ENCODE data around the gene VDR. TPM values are rescaled to one million over a fixed set of nuclear protein-coding genes. Genes with fewer than 3 reads are reported as not detected.

The VDR gene
- total RNA-seq, 6 experiments from 2014 or later: 8.4 to 14.8 (median 10.1) TPM

GRCh38 chr12:47896633-47897032 lies 8.2 kb downstream of the VDR start:
- Mint-ChIP-seq H3K4me1 (ENCODE audit: low read depth) (peaks cover 29% of the 10 kb centered on the region), H3K27me3 (ENCODE audit: insufficient read depth) (no peaks in the 10 kb centered on the region; the same call in 1 of the 2 replicates), H3K9me3 (no peaks in the 10 kb centered on the region), H3K4me3 (no peak overlapping the region), H3K36me3 (ENCODE audit: low read depth) (no peaks in the 10 kb centered on the region; the same call in 1 of the 2 replicates), H3K27ac (no peak overlapping the region)
- DNase-seq: no peak
- TF ChIP-seq CTCF (IDR thresholded peaks at IDR 0.05): no peak

GRCh38 chr12:47896022-47896421 lies 8.8 kb downstream of the VDR start:
- peaks cover 23% of the 10 kb centered on the region for H3K4me1 Mint-ChIP-seq (ENCODE audit: low read depth)
- TF ChIP-seq CTCF (IDR thresholded peaks at IDR 0.05): no peak
- H3K27me3 Mint-ChIP-seq (ENCODE audit: insufficient read depth): no peaks in the 10 kb centered on the region; the same call in 1 of the 2 replicates
- H3K4me3 Mint-ChIP-seq: no peak overlapping the region
- H3K27ac Mint-ChIP-seq: no peak overlapping the region
- no peaks in the 10 kb centered on the region for H3K9me3 Mint-ChIP-seq
- DNase-seq: no peak
- no peaks in the 10 kb centered on the region; the same call in 1 of the 2 replicates for H3K36me3 Mint-ChIP-seq (ENCODE audit: low read depth)

GRCh38 chr12:47894652-47895051 lies 10.1 kb downstream of the VDR start:
- Mint-ChIP-seq H3K4me3 (no peak overlapping the region), H3K9me3 (no peaks in the 10 kb centered on the region), H3K27ac (no peak overlapping the region), H3K27me3 (ENCODE audit: insufficient read depth) (no peaks in the 10 kb centered on the region; the same call in 1 of the 2 replicates), H3K36me3 (ENCODE audit: low read depth) (no peaks in the 10 kb centered on the region; the same call in 1 of the 2 replicates), H3K4me1 (ENCODE audit: low read depth) (peaks cover 18% of the 10 kb centered on the region)
- TF ChIP-seq CTCF (IDR thresholded peaks at IDR 0.05): no peak
- DNase-seq: no peak

- H3K4me3 Mint-ChIP-seq: no peak overlapping the region
- no peaks in the 10 kb centered on the region; the same call in 1 of the 2 replicates for H3K27me3 Mint-ChIP-seq (ENCODE audit: insufficient read depth)
- H3K36me3 Mint-ChIP-seq (ENCODE audit: low read depth): no peaks in the 10 kb centered on the region; the same call in 1 of the 2 replicates
- no peak overlapping the region for H3K27ac Mint-ChIP-seq
- DNase-seq: no peak
- peaks cover 18% of the 10 kb centered on the region for H3K4me1 Mint-ChIP-seq (ENCODE audit: low read depth)
- TF ChIP-seq CTCF (IDR thresholded peaks at IDR 0.05): no peak
- no peaks in the 10 kb centered on the region for H3K9me3 Mint-ChIP-seq
These were observed 10.7 kb downstream of the VDR start for GRCh38 chr12:47894068-47894467.

- no peak overlapping the region for H3K4me3 Mint-ChIP-seq
- no peak for DNase-seq
- H3K36me3 Mint-ChIP-seq (ENCODE audit: low read depth): no peaks in the 10 kb centered on the region; the same call in 1 of the 2 replicates
- H3K4me1 Mint-ChIP-seq (ENCODE audit: low read depth): peaks cover 18% of the 10 kb centered on the region
- H3K27ac Mint-ChIP-seq: no peak overlapping the region
- no peaks in the 10 kb centered on the region; the same call in 1 of the 2 replicates for H3K27me3 Mint-ChIP-seq (ENCODE audit: insufficient read depth)
- no peak for TF ChIP-seq CTCF (IDR thresholded peaks at IDR 0.05)
- H3K9me3 Mint-ChIP-seq: no peaks in the 10 kb centered on the region
These were observed 12.0 kb downstream of the VDR start for GRCh38 chr12:47892819-47893218.
